ENCODE results near the gene PABPN1L. TPM values are rescaled to one million over a fixed set of nuclear protein-coding genes. Genes with fewer than 3 reads are reported as not detected.

The PABPN1L gene
- total and polyA plus RNA-seq, 2 donors (not counting 3 experiments of a cell fraction or from before 2014, with no cell fraction given): not detected

DNA sequence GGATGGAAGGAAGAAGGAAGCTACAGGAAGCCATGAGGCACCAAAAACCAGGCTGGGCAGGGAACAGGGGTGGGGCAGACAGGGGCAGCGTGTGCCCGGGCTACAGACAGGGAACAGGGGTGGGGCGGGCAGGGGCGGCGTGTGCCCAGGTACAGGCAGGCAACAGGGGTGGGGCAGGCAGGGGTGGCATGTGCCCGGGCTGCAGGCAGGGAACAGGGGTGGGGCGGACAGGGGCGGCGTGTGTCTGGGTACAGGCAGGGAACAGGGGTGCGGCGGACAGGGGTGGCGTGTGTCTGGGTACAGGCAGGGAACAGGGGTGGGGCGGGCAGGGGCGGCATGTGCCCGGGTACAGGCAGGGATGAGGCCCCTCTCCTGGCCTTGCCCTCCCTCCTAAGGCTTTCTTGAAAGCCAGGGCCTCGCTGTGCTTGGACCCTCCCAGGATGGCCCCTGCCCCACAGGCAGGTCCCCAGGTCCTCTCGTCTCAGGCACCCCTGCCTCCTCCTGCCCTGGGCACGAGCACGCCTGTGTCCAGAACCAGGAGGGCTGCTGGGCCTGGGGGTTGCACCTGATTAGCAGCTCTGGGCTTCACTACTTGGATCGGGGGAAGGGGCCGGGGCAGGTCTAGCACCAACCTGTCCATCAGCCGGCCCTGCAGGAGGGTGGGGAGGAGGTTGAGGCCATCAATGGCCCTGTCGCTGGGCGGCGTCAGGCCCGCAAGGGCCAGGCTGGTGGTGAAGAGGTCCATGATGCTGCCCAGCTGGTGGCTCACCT lies 40.2 kb downstream of the PABPN1L start:
- no peak overlapping the region for H3K4me3 ChIP-seq (replicated peaks in 1 of 3; ENCODE audit: insufficient read depth in 1 of 3, low read depth in 1 of 3, low read length in 3 of 3)
- no TSS peak for BruUV-seq (replicated peaks)
- dilution Hi-C loops (cut with MboI; ENCODE audit: extremely low pct_ligation_motif_present, low sequenced_read_pairs) (no loop called here), intact Hi-C loops (cut with micrococcal nuclease) (no loop called here)
- CTCF ChIA-PET: interaction anchor here (1.5 kb wide), 1 partner anchor 20 kb away, joined by 4 read pairs; no protein-coding TSS in a partner anchor
- H4K20me1 ChIP-seq (replicated peaks; ENCODE audit: control insufficient read depth, extremely low read depth, insufficient read depth, low read length): no peaks in the 10 kb centered on the region
- no peak overlapping the region for H2AFZ ChIP-seq (ENCODE audit: low read depth, low read length)
- H3K9me3 ChIP-seq (replicated peaks; ENCODE audit: control insufficient read depth, insufficient read depth, low read length): no peaks in the 10 kb centered on the region
- POLR2A ChIA-PET: no interaction called here
- no peaks in the 10 kb centered on the region for H3K27me3 ChIP-seq (ENCODE audit: control insufficient read depth in 2 of 2, insufficient read depth in 2 of 2, low read length in 2 of 2)
- TF ChIP-seq, protein P1, sequence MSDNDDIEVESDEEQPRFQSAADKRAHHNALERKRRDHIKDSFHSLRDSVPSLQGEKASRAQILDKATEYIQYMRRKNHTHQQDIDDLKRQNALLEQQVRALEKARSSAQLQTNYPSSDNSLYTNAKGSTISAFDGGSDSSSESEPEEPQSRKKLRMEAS (IDR thresholded peaks at IDR 0.05; ENCODE audit: insufficient read depth, insufficient read length): no peak
- TF ChIP-seq, protein P2, sequence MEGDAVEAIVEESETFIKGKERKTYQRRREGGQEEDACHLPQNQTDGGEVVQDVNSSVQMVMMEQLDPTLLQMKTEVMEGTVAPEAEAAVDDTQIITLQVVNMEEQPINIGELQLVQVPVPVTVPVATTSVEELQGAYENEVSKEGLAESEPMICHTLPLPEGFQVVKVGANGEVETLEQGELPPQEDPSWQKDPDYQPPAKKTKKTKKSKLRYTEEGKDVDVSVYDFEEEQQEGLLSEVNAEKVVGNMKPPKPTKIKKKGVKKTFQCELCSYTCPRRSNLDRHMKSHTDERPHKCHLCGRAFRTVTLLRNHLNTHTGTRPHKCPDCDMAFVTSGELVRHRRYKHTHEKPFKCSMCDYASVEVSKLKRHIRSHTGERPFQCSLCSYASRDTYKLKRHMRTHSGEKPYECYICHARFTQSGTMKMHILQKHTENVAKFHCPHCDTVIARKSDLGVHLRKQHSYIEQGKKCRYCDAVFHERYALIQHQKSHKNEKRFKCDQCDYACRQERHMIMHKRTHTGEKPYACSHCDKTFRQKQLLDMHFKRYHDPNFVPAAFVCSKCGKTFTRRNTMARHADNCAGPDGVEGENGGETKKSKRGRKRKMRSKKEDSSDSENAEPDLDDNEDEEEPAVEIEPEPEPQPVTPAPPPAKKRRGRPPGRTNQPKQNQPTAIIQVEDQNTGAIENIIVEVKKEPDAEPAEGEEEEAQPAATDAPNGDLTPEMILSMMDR (IDR thresholded peaks at IDR 0.05; ENCODE audit: extremely low read depth in 1 of 2, insufficient read depth in 1 of 2, low read depth in 1 of 2, low read length in 2 of 2): no peak
- TF ChIP-seq GATA2 (IDR thresholded peaks at IDR 0.05; ENCODE audit: insufficient read depth, insufficient read length, low read depth, low read length): no peak
- TF ChIP-seq POLR2AphosphoS5 (IDR thresholded peaks at IDR 0.05; ENCODE audit: insufficient read depth, low read depth, low read length): no peak
- no peak for TF ChIP-seq JUN (IDR thresholded peaks at IDR 0.05; ENCODE audit: borderline replicate concordance, insufficient read depth, insufficient read length, low read depth)
- TF ChIP-seq MYC (IDR thresholded peaks at IDR 0.05; ENCODE audit: low read depth, low read length): no peak
- no peak for TF ChIP-seq EZH2 (IDR thresholded peaks at IDR 0.05; ENCODE audit: borderline replicate concordance, low read depth, low read length, severe bottlenecking)
- TF ChIP-seq FOS (IDR thresholded peaks at IDR 0.05; ENCODE audit: borderline replicate concordance, insufficient read depth, low read length): no peak
- no peak for TF ChIP-seq POLR2A (IDR thresholded peaks at IDR 0.05; ENCODE audit: low read depth, low read length)
- no peaks in the 10 kb centered on the region for H3K79me2 ChIP-seq (ENCODE audit: control insufficient read depth, insufficient read depth, low read length)
- H3K36me3 ChIP-seq (ENCODE audit: control insufficient read depth in 2 of 2, extremely low read depth in 1 of 2, insufficient read depth in 2 of 2, low read length in 2 of 2): peaks cover 0 to 3% of the 10 kb centered on the region in 2 experiments
- no peaks in the 10 kb centered on the region for H3K9me1 ChIP-seq (replicated peaks; ENCODE audit: control insufficient read depth, extremely low read depth, insufficient read depth, low read length)
- no peak overlapping the region for H3K27ac ChIP-seq (ENCODE audit: insufficient read depth, low read depth, low read length)
- no peak for FAIRE-seq
- no peak for DNase-seq (ENCODE audit: low read depth, low spot score)
- no peak overlapping the region for H3K9ac ChIP-seq (replicated peaks; ENCODE audit: extremely low read depth, insufficient read depth, low read length)
- no peak overlapping the region for H3K4me2 ChIP-seq (ENCODE audit: insufficient read depth, low read length)
- H3K4me1 ChIP-seq (ENCODE audit: control insufficient read depth, extremely low read depth, insufficient read depth, low read length): no peaks in the 10 kb centered on the region

All from endothelial cell of umbilical vein (primary cell).